Smooth muscle cell of trachea (primary cell): Measurements from ENCODE around the gene SCN3A. TPM values are rescaled to one million over a fixed set of nuclear protein-coding genes. Genes with fewer than 3 reads are reported as not detected.

ENCODE experiments used
- total RNA-seq: library from RNA; depleted of rRNA; stranded (reverse); fragments of >200 nt; gene quantifications from 2 replicates; pipeline ENCODE4 v1.2.1, GENCODE V29; 2014

Gene SCN3A
- 0.50 and 1.3 TPM in 2 replicates for total RNA-seq

GRCh38 chr2:165203689-165204559 lies at the start of gene SCN3A:
TSS of gene SCN3A (minus strand) at chr2:165204050. CDS start at chr2:165176394, 27,656 bp downstream.

GRCh38 chr2:165239230-165239629 lies 35.4 kb upstream of the SCN3A start, which contains the start of gene SCN2A:
TSS of gene SCN2A (plus strand) at chr2:165239414. CDS start at chr2:165295824, 56,410 bp downstream.

Other genes with a start within 250 kb of the SCN3A start
- gene SLC38A11, start 248.5 kb downstream of the SCN3A start, total RNA-seq, result 0.29 and 0.99 TPM in 2 replicates
- 2.0 and 7.8 TPM in 2 replicates for gene SCN2A, start 35.4 kb upstream of the SCN3A start, total RNA-seq